ENCODE measurements around the gene ZNF581.

ZNF581 gene

GRCh38 chr19:55611300-55611982, 32.0 kb upstream of the ZNF581 start:
- no peak for DNase-seq (ENCODE audit: low spot score)

- no peak for DNase-seq (ENCODE audit: low spot score)
These were observed 31.3 kb upstream of the ZNF581 start for GRCh38 chr19:55611983-55612645.

GRCh38 chr19:55613396-55613795, 30.1 kb upstream of the ZNF581 start:
- no peak for DNase-seq (ENCODE audit: low spot score)

- DNase-seq (ENCODE audit: low spot score): no peak
These were observed 29.3 kb upstream of the ZNF581 start for GRCh38 chr19:55613930-55614710.

- no peak for DNase-seq (ENCODE audit: low spot score)
These were observed 28.5 kb upstream of the ZNF581 start for GRCh38 chr19:55614711-55615542.

GRCh38 chr19:55615543-55616394, 27.7 kb upstream of the ZNF581 start:
- no peak for DNase-seq (ENCODE audit: low spot score)

- DNase-seq (ENCODE audit: low spot score): no peak
These were observed 27.0 kb upstream of the ZNF581 start for GRCh38 chr19:55616395-55616875.

GRCh38 chr19:55617426-55617825, 26.0 kb upstream of the ZNF581 start:
- no peak for DNase-seq (ENCODE audit: low spot score)

GRCh38 chr19:55618426-55618825, 25.0 kb upstream of the ZNF581 start:
- no peak for DNase-seq (ENCODE audit: low spot score)

GRCh38 chr19:55619286-55619685, 24.2 kb upstream of the ZNF581 start:
- DNase-seq (ENCODE audit: low spot score): no peak

GRCh38 chr19:55620410-55621204, 22.8 kb upstream of the ZNF581 start:
- no peak for DNase-seq (ENCODE audit: low spot score)

- no peak for DNase-seq (ENCODE audit: low spot score)
These were observed 22.2 kb upstream of the ZNF581 start for GRCh38 chr19:55621205-55621672.

GRCh38 chr19:55621673-55622231, 21.7 kb upstream of the ZNF581 start:
- no peak for DNase-seq (ENCODE audit: low spot score)

- no peak for DNase-seq (ENCODE audit: low spot score)
These were observed 21.0 kb upstream of the ZNF581 start for GRCh38 chr19:55622242-55622969.

- no peak for DNase-seq (ENCODE audit: low spot score)
These were observed 20.3 kb upstream of the ZNF581 start for GRCh38 chr19:55623130-55623529.

- no peak for DNase-seq (ENCODE audit: low spot score)
These were observed 19.9 kb upstream of the ZNF581 start for GRCh38 chr19:55623561-55623960.

GRCh38 chr19:55624109-55625003, 19.1 kb upstream of the ZNF581 start, which contains the start of gene ZNF784:
Gene ZNF784 (minus strand): TSS chr19:55624566. CDS start chr19:55624561, 5 bp downstream.
- peak; percentile 94 for DNase-seq (ENCODE audit: low spot score)

GRCh38 chr19:55625004-55625326, 18.5 kb upstream of the ZNF581 start:
- no peak for DNase-seq (ENCODE audit: low spot score)
